ENCODE data around the gene TMEM42.

Gene TMEM42

GRCh38 chr3:44880284-44880683, 18.6 kb downstream of the TMEM42 start:
- Histone ChIP-seq H3K9me3 (ENCODE audit: low read length) (no peaks in the 10 kb centered on the region), H3K27me3 (ENCODE audit: control insufficient read depth in 1 of 2, insufficient read depth in 2 of 2, low read length in 2 of 2) (no peaks in the 10 kb centered on the region), H3K27ac (ENCODE audit: low read depth, low read length) (no peak overlapping the region), H3K9ac (ENCODE audit: low read length) (no peak overlapping the region), H3K4me3 (ENCODE audit: low read depth in 1 of 2, low read length in 2 of 2) (no peak overlapping the region), H3K4me1 (ENCODE audit: insufficient read depth, low read length) (no peaks in the 10 kb centered on the region), H3K36me3 (ENCODE audit: insufficient read depth, low read length) (no peaks in the 10 kb centered on the region)

DNA sequence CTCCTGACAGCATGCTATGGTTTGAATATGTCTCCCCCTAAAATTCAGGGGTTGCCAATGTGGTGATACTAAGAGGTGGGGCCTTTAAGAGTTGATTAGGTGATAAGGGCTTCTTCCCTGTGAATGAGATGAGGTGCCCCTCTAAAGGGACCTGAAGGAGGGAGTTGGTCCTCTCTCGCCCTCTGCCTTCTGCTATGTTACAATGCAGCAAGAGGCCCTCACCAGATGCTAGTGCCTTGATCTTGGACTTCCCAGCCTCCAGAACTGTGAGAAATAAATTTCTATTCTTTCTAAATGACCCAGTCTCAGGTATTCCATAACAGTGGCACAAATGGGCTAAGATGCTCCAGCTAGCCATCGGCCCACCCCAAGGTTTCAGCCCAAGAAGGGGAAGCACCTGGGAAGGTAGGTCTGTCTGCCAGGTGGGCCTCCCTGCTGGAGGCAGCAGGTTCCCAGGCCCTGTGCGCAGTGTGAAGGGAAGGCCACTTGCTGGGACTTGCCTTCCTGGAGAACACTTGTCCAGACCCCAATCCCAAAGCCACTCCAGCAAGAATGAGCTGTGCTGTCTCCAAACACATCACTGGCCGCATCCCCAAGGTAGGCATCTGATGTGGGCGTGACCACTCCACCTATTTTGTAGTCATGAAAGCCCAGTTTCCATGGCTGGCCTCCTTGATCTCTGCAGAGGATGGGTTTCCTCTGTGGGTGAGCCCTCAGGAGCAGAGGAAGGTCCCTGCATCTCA, 21.7 kb downstream of the TMEM42 start:
- no peaks in the 10 kb centered on the region for H3K4me1 ChIP-seq (ENCODE audit: insufficient read depth, low read length)
- no peak overlapping the region for H3K9ac ChIP-seq (ENCODE audit: low read length)
- H3K9me3 ChIP-seq (ENCODE audit: low read length) = no peaks in the 10 kb centered on the region
- H3K4me3 ChIP-seq (ENCODE audit: low read depth in 1 of 2, low read length in 2 of 2) = no peak overlapping the region
- no peak overlapping the region for H3K27ac ChIP-seq (ENCODE audit: low read depth, low read length)
- H3K36me3 ChIP-seq (ENCODE audit: insufficient read depth, low read length) = no peaks in the 10 kb centered on the region
- no peaks in the 10 kb centered on the region for H3K27me3 ChIP-seq (ENCODE audit: control insufficient read depth in 1 of 2, insufficient read depth in 2 of 2, low read length in 2 of 2)

DNA sequence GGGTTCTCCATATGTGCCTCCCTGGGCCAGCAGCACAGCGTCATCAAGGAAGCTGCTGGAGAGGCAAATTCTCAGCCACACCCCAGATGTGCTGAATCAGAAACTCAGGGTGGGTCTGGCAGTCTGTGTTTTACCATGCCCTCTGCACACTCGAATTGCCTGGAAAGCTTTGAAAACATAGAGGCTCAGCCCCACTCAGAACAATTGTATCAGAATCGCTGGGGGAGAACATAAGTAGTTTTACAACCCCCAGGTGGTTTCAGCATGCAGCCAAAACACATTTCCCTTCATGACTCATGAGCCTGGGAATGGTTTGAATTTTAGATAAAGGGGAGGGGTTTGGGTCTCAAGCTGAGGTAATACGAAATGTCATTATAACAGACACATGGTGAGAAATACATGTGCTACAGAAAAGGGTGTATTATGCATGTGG, 22.3 kb downstream of the TMEM42 start:
- H3K27me3 ChIP-seq (ENCODE audit: control insufficient read depth in 1 of 2, insufficient read depth in 2 of 2, low read length in 2 of 2) = no peaks in the 10 kb centered on the region
- no peaks in the 10 kb centered on the region for H3K4me1 ChIP-seq (ENCODE audit: insufficient read depth, low read length)
- H3K9ac ChIP-seq (ENCODE audit: low read length) = no peak overlapping the region
- no peak overlapping the region for H3K4me3 ChIP-seq (ENCODE audit: low read depth in 1 of 2, low read length in 2 of 2)
- H3K36me3 ChIP-seq (ENCODE audit: insufficient read depth, low read length) = no peaks in the 10 kb centered on the region
- H3K27ac ChIP-seq (ENCODE audit: low read depth, low read length) = no peak overlapping the region
- H3K9me3 ChIP-seq (ENCODE audit: low read length) = no peaks in the 10 kb centered on the region

- Histone ChIP-seq H3K4me1 (ENCODE audit: insufficient read depth, low read length) (no peaks in the 10 kb centered on the region), H3K9me3 (ENCODE audit: low read length) (no peaks in the 10 kb centered on the region), H3K9ac (ENCODE audit: low read length) (no peak overlapping the region), H3K4me3 (ENCODE audit: low read depth in 1 of 2, low read length in 2 of 2) (no peak overlapping the region), H3K36me3 (ENCODE audit: insufficient read depth, low read length) (no peaks in the 10 kb centered on the region), H3K27ac (ENCODE audit: low read depth, low read length) (no peak overlapping the region), H3K27me3 (ENCODE audit: control insufficient read depth in 1 of 2, insufficient read depth in 2 of 2, low read length in 2 of 2) (no peaks in the 10 kb centered on the region)
These were observed 23.9 kb downstream of the TMEM42 start for GRCh38 chr3:44885618-44886017.

DNA sequence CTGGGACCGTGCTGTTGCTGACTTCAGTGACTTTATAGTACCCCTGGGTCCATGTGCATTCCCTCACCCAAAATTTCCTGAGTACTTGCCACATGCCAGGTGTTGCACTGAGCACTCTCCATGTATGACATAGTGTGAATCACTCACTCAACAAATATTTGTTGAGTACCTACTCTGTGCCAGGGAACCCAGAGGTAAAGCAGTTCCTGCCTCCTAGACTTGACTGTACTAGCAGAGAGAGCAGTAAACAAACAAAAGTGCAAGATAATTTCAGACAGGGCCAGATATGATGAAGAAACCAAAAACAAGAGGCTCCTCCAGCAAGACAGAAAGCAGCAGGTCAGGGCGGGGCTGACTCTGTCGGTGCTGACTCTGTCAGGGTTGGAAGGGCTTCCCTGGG, 24.8 kb downstream of the TMEM42 start:
- H3K9me3 ChIP-seq (ENCODE audit: low read length) = no peaks in the 10 kb centered on the region
- no peaks in the 10 kb centered on the region for H3K27me3 ChIP-seq (ENCODE audit: control insufficient read depth in 1 of 2, insufficient read depth in 2 of 2, low read length in 2 of 2)
- no peak overlapping the region for H3K27ac ChIP-seq (ENCODE audit: low read depth, low read length)
- H3K4me1 ChIP-seq (ENCODE audit: insufficient read depth, low read length) = no peaks in the 10 kb centered on the region
- no peaks in the 10 kb centered on the region for H3K36me3 ChIP-seq (ENCODE audit: insufficient read depth, low read length)
- no peak overlapping the region for H3K9ac ChIP-seq (ENCODE audit: low read length)
- H3K4me3 ChIP-seq (ENCODE audit: low read depth in 1 of 2, low read length in 2 of 2) = no peak overlapping the region

- H3K9me3 ChIP-seq (ENCODE audit: low read length) = no peaks in the 10 kb centered on the region
- H3K36me3 ChIP-seq (ENCODE audit: insufficient read depth, low read length) = no peaks in the 10 kb centered on the region
- no peaks in the 10 kb centered on the region for H3K4me1 ChIP-seq (ENCODE audit: insufficient read depth, low read length)
- H3K9ac ChIP-seq (ENCODE audit: low read length) = no peak overlapping the region
- H3K27me3 ChIP-seq (ENCODE audit: control insufficient read depth in 1 of 2, insufficient read depth in 2 of 2, low read length in 2 of 2) = no peaks in the 10 kb centered on the region
- no peak overlapping the region for H3K4me3 ChIP-seq (ENCODE audit: low read depth in 1 of 2, low read length in 2 of 2)
- no peak overlapping the region for H3K27ac ChIP-seq (ENCODE audit: low read depth, low read length)
These were observed 25.4 kb downstream of the TMEM42 start for GRCh38 chr3:44887101-44887500.

- no peak overlapping the region for H3K9ac ChIP-seq (ENCODE audit: low read length)
- no peaks in the 10 kb centered on the region for H3K9me3 ChIP-seq (ENCODE audit: low read length)
- no peaks in the 10 kb centered on the region for H3K27me3 ChIP-seq (ENCODE audit: control insufficient read depth in 1 of 2, insufficient read depth in 2 of 2, low read length in 2 of 2)
- no peaks in the 10 kb centered on the region for H3K36me3 ChIP-seq (ENCODE audit: insufficient read depth, low read length)
- no peaks in the 10 kb centered on the region for H3K4me1 ChIP-seq (ENCODE audit: insufficient read depth, low read length)
- no peak overlapping the region for H3K4me3 ChIP-seq (ENCODE audit: low read depth in 1 of 2, low read length in 2 of 2)
- no peak overlapping the region for H3K27ac ChIP-seq (ENCODE audit: low read depth, low read length)
These were observed 28.5 kb downstream of the TMEM42 start for GRCh38 chr3:44890258-44890657.

DNA sequence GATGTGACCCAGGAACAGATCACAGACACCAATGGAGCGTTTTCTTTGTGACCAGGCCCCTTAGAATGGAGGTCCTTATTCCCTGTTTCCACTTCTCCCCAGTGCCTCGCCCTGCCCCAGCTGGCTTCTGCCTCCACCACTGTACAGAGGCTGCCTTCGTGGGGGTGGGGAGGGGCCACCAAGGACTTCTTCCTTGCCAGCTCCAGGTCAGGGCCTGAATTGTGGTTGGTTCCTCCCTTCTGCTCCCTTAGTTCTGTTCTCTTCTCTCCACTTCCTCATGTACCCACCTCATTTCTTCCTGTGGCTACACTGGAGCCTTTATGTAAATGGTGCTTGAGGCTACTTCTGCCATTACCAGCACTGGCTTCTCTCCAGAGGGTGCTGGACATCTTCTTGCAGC, 29.1 kb downstream of the TMEM42 start:
- Histone ChIP-seq H3K9ac (ENCODE audit: low read length) (no peak overlapping the region), H3K9me3 (ENCODE audit: low read length) (no peaks in the 10 kb centered on the region), H3K4me3 (ENCODE audit: low read depth in 1 of 2, low read length in 2 of 2) (no peak overlapping the region), H3K4me1 (ENCODE audit: insufficient read depth, low read length) (no peaks in the 10 kb centered on the region), H3K36me3 (ENCODE audit: insufficient read depth, low read length) (no peaks in the 10 kb centered on the region), H3K27ac (ENCODE audit: low read depth, low read length) (no peak overlapping the region), H3K27me3 (ENCODE audit: control insufficient read depth in 1 of 2, insufficient read depth in 2 of 2, low read length in 2 of 2) (no peaks in the 10 kb centered on the region)

GRCh38 chr3:44892689-44893088, 31.0 kb downstream of the TMEM42 start:
- no peak overlapping the region for H3K4me3 ChIP-seq (ENCODE audit: low read depth in 1 of 2, low read length in 2 of 2)
- no peaks in the 10 kb centered on the region for H3K9me3 ChIP-seq (ENCODE audit: low read length)
- no peak overlapping the region for H3K27ac ChIP-seq (ENCODE audit: low read depth, low read length)
- no peak overlapping the region for H3K9ac ChIP-seq (ENCODE audit: low read length)
- no peaks in the 10 kb centered on the region for H3K27me3 ChIP-seq (ENCODE audit: control insufficient read depth in 1 of 2, insufficient read depth in 2 of 2, low read length in 2 of 2)
- H3K4me1 ChIP-seq (ENCODE audit: insufficient read depth, low read length) = no peaks in the 10 kb centered on the region
- H3K36me3 ChIP-seq (ENCODE audit: insufficient read depth, low read length) = no peaks in the 10 kb centered on the region

GRCh38 chr3:44893097-44893496, 31.4 kb downstream of the TMEM42 start:
- Histone ChIP-seq H3K27me3 (ENCODE audit: control insufficient read depth in 1 of 2, insufficient read depth in 2 of 2, low read length in 2 of 2) (no peaks in the 10 kb centered on the region), H3K36me3 (ENCODE audit: insufficient read depth, low read length) (no peaks in the 10 kb centered on the region), H3K9ac (ENCODE audit: low read length) (no peak overlapping the region), H3K4me1 (ENCODE audit: insufficient read depth, low read length) (no peaks in the 10 kb centered on the region), H3K4me3 (ENCODE audit: low read depth in 1 of 2, low read length in 2 of 2) (no peak overlapping the region), H3K9me3 (ENCODE audit: low read length) (no peaks in the 10 kb centered on the region), H3K27ac (ENCODE audit: low read depth, low read length) (no peak overlapping the region)

DNA sequence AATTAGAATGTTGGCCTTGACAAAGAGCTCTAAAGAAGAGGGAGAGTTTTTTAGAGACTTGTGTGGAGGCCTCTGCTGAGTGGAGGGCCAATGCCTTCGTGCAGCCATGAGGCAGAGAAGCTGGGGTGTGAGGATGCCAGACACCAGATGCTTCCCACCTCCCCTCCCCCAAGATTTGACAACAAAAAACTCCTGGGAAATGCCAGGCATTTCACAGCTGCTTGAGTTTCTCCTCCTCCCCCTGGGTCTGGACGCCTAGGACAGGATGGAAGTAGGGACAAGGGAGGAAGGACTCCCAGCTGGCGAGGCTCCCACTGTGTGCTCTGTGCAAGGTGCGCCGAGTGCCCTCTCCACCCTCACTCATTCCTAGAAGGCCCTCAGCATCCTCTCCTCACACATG, 32.8 kb downstream of the TMEM42 start:
- Histone ChIP-seq H3K9me3 (ENCODE audit: low read length) (no peaks in the 10 kb centered on the region), H3K36me3 (ENCODE audit: insufficient read depth, low read length) (no peaks in the 10 kb centered on the region), H3K27ac (ENCODE audit: low read depth, low read length) (no peak overlapping the region), H3K4me3 (ENCODE audit: low read depth in 1 of 2, low read length in 2 of 2) (no peak overlapping the region), H3K4me1 (ENCODE audit: insufficient read depth, low read length) (no peaks in the 10 kb centered on the region), H3K9ac (ENCODE audit: low read length) (no peak overlapping the region), H3K27me3 (ENCODE audit: control insufficient read depth in 1 of 2, insufficient read depth in 2 of 2, low read length in 2 of 2) (no peaks in the 10 kb centered on the region)

- H3K36me3 ChIP-seq (ENCODE audit: insufficient read depth, low read length) = no peaks in the 10 kb centered on the region
- no peaks in the 10 kb centered on the region for H3K27me3 ChIP-seq (ENCODE audit: control insufficient read depth in 1 of 2, insufficient read depth in 2 of 2, low read length in 2 of 2)
- no peak overlapping the region for H3K27ac ChIP-seq (ENCODE audit: low read depth, low read length)
- no peaks in the 10 kb centered on the region for H3K4me1 ChIP-seq (ENCODE audit: insufficient read depth, low read length)
- H3K4me3 ChIP-seq (ENCODE audit: low read depth in 1 of 2, low read length in 2 of 2) = no peak overlapping the region
- H3K9me3 ChIP-seq (ENCODE audit: low read length) = no peaks in the 10 kb centered on the region
- H3K9ac ChIP-seq (ENCODE audit: low read length) = no peak overlapping the region
These were observed 34.7 kb downstream of the TMEM42 start for GRCh38 chr3:44896440-44896839.
